ENCODE data around the gene FARS2. TPM values are rescaled to one million over a fixed set of nuclear protein-coding genes. Genes with fewer than 3 reads are reported as not detected.

The FARS2 gene
- polyA plus RNA-seq, 1 of the 3 experiments (the other 2 are of a cell fraction) = 12.5 TPM

GRCh38 chr6:5665173-5665572, 403.9 kb downstream of the FARS2 start:
- no peak for DNase-seq
- Histone ChIP-seq H3K4me1 (ENCODE audit: control insufficient read depth in 1 of 2, insufficient read depth in 2 of 2, low read depth in 1 of 2, low read length in 1 of 2) (peaks cover 13 to 26% of the 10 kb centered on the region in 2 experiments; a peak in 3 of 4 replicates), H3K27me3 (ENCODE audit: insufficient read depth) (no peaks in the 10 kb centered on the region), H4K20me1 (ENCODE audit: insufficient read depth) (no peaks in the 10 kb centered on the region), H3K4me3 (ENCODE audit: low read depth in 2 of 2, low read length in 1 of 2) (no peak overlapping the region), H3F3A (replicated peaks; ENCODE audit: insufficient read depth) (peaks cover 2% of the 10 kb centered on the region), H3K79me2 (ENCODE audit: insufficient read depth) (no peaks in the 10 kb centered on the region), H3K36me3 (replicated peaks in 1 of 2; ENCODE audit: control insufficient read depth in 1 of 2, insufficient read depth in 2 of 2, low read length in 1 of 2) (no peaks in the 10 kb centered on the region), H3K4me2 (no peak overlapping the region), H2AFZ (ENCODE audit: low read depth) (no peak overlapping the region), H3K27ac (ENCODE audit: low read depth in 2 of 2, low read length in 1 of 2) (no peak overlapping the region), H3K9ac (no peak overlapping the region), H3K9me2 (no peaks in the 10 kb centered on the region), H3K9me3 (no peaks in the 10 kb centered on the region)
- 91% methylated on average over 6 of the region's 8 CpGs for WGBS (ENCODE audit: low lambda C conversion rate)
- TF ChIP-seq YY1 (IDR thresholded peaks at IDR 0.05; ENCODE audit: low read depth) = no peak
- TF ChIP-seq JUND (IDR thresholded peaks at IDR 0.05) = no peak
- no peak for TF ChIP-seq EZH2phosphoT487 (IDR thresholded peaks at IDR 0.05; ENCODE audit: borderline replicate concordance, low read depth)
- TF ChIP-seq REST (IDR thresholded peaks at IDR 0.05; ENCODE audit: low read depth, low read length) = no peak
- POLR2A ChIA-PET = no interaction called here
- CTCF ChIA-PET = interaction anchor here (1.2 to 3.6 kb wide), 3 partner anchors 66 to 194 kb away, joined by 3 to 18 read pairs (median 6); no protein-coding TSS in a partner anchor

- Histone ChIP-seq H4K20me1 (ENCODE audit: insufficient read depth) (no peaks in the 10 kb centered on the region), H3K9me2 (no peaks in the 10 kb centered on the region), H2AFZ (ENCODE audit: low read depth) (no peak overlapping the region), H3K4me2 (no peak overlapping the region), H3K27ac (ENCODE audit: low read depth in 2 of 2, low read length in 1 of 2) (no peak overlapping the region), H3K27me3 (ENCODE audit: insufficient read depth) (no peaks in the 10 kb centered on the region), H3K4me1 (ENCODE audit: control insufficient read depth in 1 of 2, insufficient read depth in 2 of 2, low read depth in 1 of 2, low read length in 1 of 2) (peaks cover 18 to 26% of the 10 kb centered on the region in 2 experiments), H3K4me3 (ENCODE audit: low read depth in 2 of 2, low read length in 1 of 2) (no peak overlapping the region), H3K9me3 (no peaks in the 10 kb centered on the region), H3K79me2 (ENCODE audit: insufficient read depth) (no peaks in the 10 kb centered on the region), H3F3A (replicated peaks; ENCODE audit: insufficient read depth) (peaks cover 5% of the 10 kb centered on the region), H3K9ac (no peak overlapping the region), H3K36me3 (replicated peaks in 1 of 2; ENCODE audit: control insufficient read depth in 1 of 2, insufficient read depth in 2 of 2, low read length in 1 of 2) (no peaks in the 10 kb centered on the region)
- ChIA-PET POLR2A (no interaction called here), CTCF (interaction anchor here (3.6 kb wide), 1 partner anchor 194 kb away, joined by 18 read pairs; no protein-coding TSS in a partner anchor)
- 91% methylated on average over 2 of the region's 2 CpGs for WGBS (ENCODE audit: low lambda C conversion rate)
- no peak for DNase-seq
- TF ChIP-seq SMC3 (IDR thresholded peaks at IDR 0.05; ENCODE audit: low read depth, low read length) = no peak
These were observed 404.4 kb downstream of the FARS2 start for GRCh38 chr6:5665667-5666066.

GRCh38 chr6:5666695-5667094, 405.4 kb downstream of the FARS2 start:
- H3K36me3 ChIP-seq (replicated peaks in 1 of 2; ENCODE audit: control insufficient read depth in 1 of 2, insufficient read depth in 2 of 2, low read length in 1 of 2) = no peaks in the 10 kb centered on the region
- H2AFZ ChIP-seq (ENCODE audit: low read depth) = no peak overlapping the region
- no peaks in the 10 kb centered on the region for H3K27me3 ChIP-seq (ENCODE audit: insufficient read depth)
- no peaks in the 10 kb centered on the region for H3K9me2 ChIP-seq
- H3K79me2 ChIP-seq (ENCODE audit: insufficient read depth) = no peaks in the 10 kb centered on the region
- H3F3A ChIP-seq (replicated peaks; ENCODE audit: insufficient read depth) = peaks cover 10% of the 10 kb centered on the region
- no peak for DNase-seq
- H3K4me1 ChIP-seq (ENCODE audit: control insufficient read depth in 1 of 2, insufficient read depth in 2 of 2, low read depth in 1 of 2, low read length in 1 of 2) = peaks cover 28 to 30% of the 10 kb centered on the region in 2 experiments
- WGBS (ENCODE audit: low lambda C conversion rate) = 87% methylated on average over 7 of the region's 7 CpGs
- H3K9me3 ChIP-seq = no peaks in the 10 kb centered on the region
- H3K4me2 ChIP-seq = no peak overlapping the region
- no peak for TF ChIP-seq RXRA (IDR thresholded peaks at IDR 0.05; ENCODE audit: borderline replicate concordance, low read depth)
- ChIA-PET CTCF (no interaction called here), POLR2A (no interaction called here)
- H3K4me3 ChIP-seq (ENCODE audit: low read depth in 2 of 2, low read length in 1 of 2) = no peak overlapping the region
- no peaks in the 10 kb centered on the region for H4K20me1 ChIP-seq (ENCODE audit: insufficient read depth)
- no peak overlapping the region for H3K9ac ChIP-seq
- H3K27ac ChIP-seq (ENCODE audit: low read depth in 2 of 2, low read length in 1 of 2) = no peak overlapping the region
